ENCODE measurements around the gene IRF2. TPM values are rescaled to one million over a fixed set of nuclear protein-coding genes. Genes with fewer than 3 reads are reported as not detected.

The IRF2 gene
- total and polyA plus RNA-seq, 2 of the 8 experiments (the other 6 are each of a cell fraction or from before 2014, with no cell fraction given): 13.8 to 17.0 TPM

GRCh38 chr4:184441461-184442313, 32.7 kb downstream of the IRF2 start:
- Histone ChIP-seq H3K9me3 (ENCODE audit: insufficient read depth in 2 of 2, low read depth in 1 of 2, low read length in 1 of 2) (no peaks in the 10 kb centered on the region; a peak in 1 of 4 replicates), H3K14ac (ENCODE audit: insufficient read length) (no peak overlapping the region), H2BK120ac (replicated peaks; ENCODE audit: low read depth, low read length) (no peak overlapping the region), H3K18ac (ENCODE audit: extremely low read depth, low read length) (peak overlapping the region; percentile 83; the same call in 1 of the 2 replicates), H3K36me3 (ENCODE audit: control insufficient read depth in 2 of 4, insufficient read depth in 4 of 4, low read length in 3 of 4) (no peaks in the 10 kb centered on the region), H3K79me2 (ENCODE audit: control insufficient read depth in 1 of 2, insufficient read depth in 2 of 2, low read length in 2 of 2) (peaks cover 0 to 83% of the 10 kb centered on the region in 2 experiments; a peak in 3 of 4 replicates), H3K4me2 (ENCODE audit: insufficient read depth in 1 of 2, low read depth in 2 of 2, low read length in 2 of 2) (peak overlapping the region; percentile 0 to 49; a peak in 2 of 4 replicates), H2BK5ac (ENCODE audit: low read depth, low read length) (peak overlapping the region; percentile 84; the same call in 1 of the 2 replicates), H2AK5ac (ENCODE audit: low read depth, low read length) (no peak overlapping the region), H4K20me1 (replicated peaks in 1 of 2; ENCODE audit: control insufficient read depth in 1 of 2, insufficient read depth in 2 of 2, low read length in 2 of 2) (no peaks in the 10 kb centered on the region), H3K56ac (replicated peaks; ENCODE audit: insufficient read length, low read depth, low read length) (no peak overlapping the region), H2BK20ac (ENCODE audit: low read length) (no peak overlapping the region), H3K4me3 (ENCODE audit: extremely low read depth in 1 of 4, insufficient read depth in 2 of 4, low read depth in 3 of 4, low read length in 4 of 4) (no peak overlapping the region), H3K27me3 (replicated peaks in 1 of 4; ENCODE audit: control insufficient read depth in 3 of 4, extremely low read depth in 1 of 4, insufficient read depth in 3 of 4, low read length in 3 of 4) (no peaks in the 10 kb centered on the region), H3K79me1 (ENCODE audit: low read depth, low read length) (peaks cover 7% of the 10 kb centered on the region), H4K91ac (replicated peaks; ENCODE audit: insufficient read length, low read length) (no peak overlapping the region), H3K27ac (ENCODE audit: low read depth, low read length) (peak overlapping the region; percentile 47), H3K4ac (replicated peaks; ENCODE audit: insufficient read length, low read depth, low read length) (no peak overlapping the region), H4K8ac (ENCODE audit: extremely low read depth, insufficient read depth, low read length) (no peak overlapping the region), H2BK15ac (ENCODE audit: low read length) (no peak overlapping the region), H3K23ac (ENCODE audit: insufficient read length) (no peak overlapping the region), H3K9ac (replicated peaks in 1 of 4; ENCODE audit: extremely low read depth in 1 of 4, low read depth in 3 of 4, low read length in 3 of 4) (no peak overlapping the region), H3K4me1 (replicated peaks in 1 of 4; ENCODE audit: control insufficient read depth in 3 of 4, insufficient read depth in 4 of 4, low read length in 3 of 4) (peaks cover 2 to 18% (median 10%) of the 10 kb centered on the region in 4 experiments; a peak in 6 of 7 replicates), H3K23me2 (ENCODE audit: low read depth, low read length) (no peaks in the 10 kb centered on the region), H4K5ac (ENCODE audit: insufficient read length, low read depth, low read length) (peak overlapping the region; percentile 27), H2AFZ (ENCODE audit: low read length) (no peak overlapping the region), H2BK12ac (ENCODE audit: low read depth, low read length) (peak overlapping the region; percentile 29)
- no peak for DNase-seq (ENCODE audit: low read depth in 1 of 2, low spot score in 2 of 2)
- POLR2A ChIA-PET (ENCODE audit: partially characterized antibody): interaction anchor here (1.5 kb wide), 1 partner anchor 31 kb away, joined by 4 read pairs; no protein-coding TSS in a partner anchor
- no peak for FAIRE-seq
- WGBS, 2 experiments (ENCODE audit: extremely low coverage in 1 of 2, insufficient coverage in 1 of 2, insufficient read length in 1 of 2, insufficient replicate concordance in 2 of 2, low coverage in 1 of 2, low lambda C conversion rate in 2 of 2, missing lambda C conversion rate in 1 of 2): 73% methylated on average over 13 of the region's 13 CpGs; no CpG with 5 or more reads in 1 of the 2 experiments
- CTCF ChIA-PET (ENCODE audit: partially characterized antibody): interaction anchor here (1.2 to 2.7 kb wide), 6 partner anchors 12 to 178 kb away, joined by 4 to 10 read pairs (median 4); no protein-coding TSS in a partner anchor
- TF ChIP-seq CHD1 (IDR thresholded peaks at IDR 0.05; ENCODE audit: low read depth, low read length) (no peak), BACH1 (IDR thresholded peaks at IDR 0.05; ENCODE audit: low read length) (no peak), BCL11A (IDR thresholded peaks at IDR 0.05; ENCODE audit: low read depth in 2 of 2, low read length in 2 of 2) (no peak), KDM4A (IDR thresholded peaks at IDR 0.05; ENCODE audit: low read depth, low read length, severe bottlenecking) (no peak), POU5F1 (IDR thresholded peaks at IDR 0.05; ENCODE audit: low read depth, low read length) (no peak), NANOG (IDR thresholded peaks at IDR 0.05; ENCODE audit: insufficient read depth, low read depth, low read length, poor library complexity, severe bottlenecking) (no peak), GABPA (IDR thresholded peaks at IDR 0.05; ENCODE audit: borderline replicate concordance, insufficient read depth, low read length) (no peak), E2F6 (IDR thresholded peaks at IDR 0.05) (no peak)
- TF ChIP-seq, protein P1, sequence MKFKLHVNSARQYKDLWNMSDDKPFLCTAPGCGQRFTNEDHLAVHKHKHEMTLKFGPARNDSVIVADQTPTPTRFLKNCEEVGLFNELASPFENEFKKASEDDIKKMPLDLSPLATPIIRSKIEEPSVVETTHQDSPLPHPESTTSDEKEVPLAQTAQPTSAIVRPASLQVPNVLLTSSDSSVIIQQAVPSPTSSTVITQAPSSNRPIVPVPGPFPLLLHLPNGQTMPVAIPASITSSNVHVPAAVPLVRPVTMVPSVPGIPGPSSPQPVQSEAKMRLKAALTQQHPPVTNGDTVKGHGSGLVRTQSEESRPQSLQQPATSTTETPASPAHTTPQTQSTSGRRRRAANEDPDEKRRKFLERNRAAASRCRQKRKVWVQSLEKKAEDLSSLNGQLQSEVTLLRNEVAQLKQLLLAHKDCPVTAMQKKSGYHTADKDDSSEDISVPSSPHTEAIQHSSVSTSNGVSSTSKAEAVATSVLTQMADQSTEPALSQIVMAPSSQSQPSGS (IDR thresholded peaks at IDR 0.05; ENCODE audit: low read length): no peak
